HG02885 (cell line): ENCODE results near the gene SKP1.

ENCODE experiments used
- ATAC-seq: cut with Tn5 transposase; IDR thresholded peaks from one replicate; pipeline ENCODE4 v1.9.1; 2021; ENCODE audit warnings: mild to moderate bottlenecking; ENCODE audit not compliant: unreplicated experiment, poor library complexity

The SKP1 gene

DNA sequence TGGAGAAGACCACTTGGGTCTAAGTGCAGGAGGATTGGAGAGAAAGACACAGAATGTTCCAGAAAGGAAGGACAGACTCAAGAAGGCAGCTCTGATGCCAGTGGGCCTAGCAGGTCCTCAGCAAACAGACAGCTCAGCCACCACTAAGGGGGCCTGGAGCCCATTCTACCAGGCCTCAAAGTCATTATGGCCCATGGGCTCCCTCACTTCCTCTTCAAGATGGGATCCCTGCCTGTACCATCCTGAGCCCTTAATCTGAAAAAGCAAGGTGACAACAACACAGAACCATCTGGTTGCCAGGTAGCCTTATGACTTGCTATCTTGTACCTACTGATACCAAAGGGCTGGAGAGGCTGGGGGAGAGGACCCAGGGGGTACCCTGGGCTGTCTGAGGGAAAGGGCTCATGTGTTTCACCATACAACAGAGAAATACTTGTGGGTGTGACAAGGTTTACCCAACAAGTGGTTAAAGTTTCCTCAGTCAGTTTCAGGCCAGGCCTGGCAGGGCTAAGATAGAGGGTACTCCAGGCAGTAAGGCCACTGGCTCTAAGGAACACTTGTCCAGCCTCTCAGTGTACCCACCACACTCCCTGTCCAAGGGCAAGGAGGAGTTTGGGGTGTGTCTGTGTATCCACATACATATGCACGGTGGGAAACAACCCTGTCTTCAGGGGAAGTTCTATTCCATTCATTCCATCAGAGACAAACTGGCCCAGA lies 31.6 kb downstream of the SKP1 start:
- ATAC-seq = no peak

DNA sequence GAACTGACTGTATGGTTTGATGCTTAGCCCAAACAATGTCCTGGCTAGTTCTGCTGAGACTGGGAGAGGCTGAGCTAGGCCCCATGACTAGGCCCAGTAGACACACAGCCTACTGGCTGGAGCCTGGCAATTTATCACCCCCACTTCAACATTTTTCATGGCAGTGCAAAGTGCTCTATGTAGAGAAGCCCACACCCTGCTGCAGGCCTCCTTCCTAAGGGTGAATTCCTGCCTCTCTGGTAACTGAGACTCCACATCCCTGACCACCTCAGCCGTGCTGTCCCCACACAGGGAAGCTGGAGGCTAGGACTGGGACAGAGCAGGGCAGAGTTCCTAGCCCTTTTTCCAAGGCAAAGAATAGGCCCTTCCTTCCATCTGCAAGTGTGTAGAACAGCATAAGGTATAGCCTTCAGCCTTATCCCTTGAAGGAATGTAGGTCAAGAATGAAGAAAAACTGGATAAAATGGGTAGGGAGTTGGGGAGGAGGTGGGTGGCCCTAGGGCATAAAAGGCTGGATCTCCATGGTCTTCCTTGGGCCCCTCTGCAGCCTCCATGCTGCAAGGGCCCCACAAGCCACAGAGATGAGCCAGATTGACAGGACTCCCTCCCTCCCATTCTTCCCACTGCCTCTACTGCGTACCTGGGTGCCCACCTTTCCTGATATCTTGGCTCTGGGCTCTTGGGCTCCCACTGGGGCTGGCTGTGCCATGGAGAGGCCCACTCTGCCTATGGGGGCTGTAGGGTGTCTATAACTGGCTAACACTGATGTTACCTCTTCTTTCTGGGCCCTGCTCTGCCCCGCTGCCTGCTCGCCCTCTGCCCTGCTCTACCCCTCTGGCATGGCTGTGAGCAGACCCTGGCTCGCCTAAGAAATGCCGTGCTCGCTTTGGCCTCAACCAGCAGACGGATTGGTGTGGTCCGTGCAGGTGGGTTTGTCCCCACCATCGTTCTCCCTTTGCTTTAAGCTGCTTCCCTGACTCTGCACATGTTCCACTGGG lies 32.5 kb downstream of the SKP1 start:
- no peak for ATAC-seq

DNA sequence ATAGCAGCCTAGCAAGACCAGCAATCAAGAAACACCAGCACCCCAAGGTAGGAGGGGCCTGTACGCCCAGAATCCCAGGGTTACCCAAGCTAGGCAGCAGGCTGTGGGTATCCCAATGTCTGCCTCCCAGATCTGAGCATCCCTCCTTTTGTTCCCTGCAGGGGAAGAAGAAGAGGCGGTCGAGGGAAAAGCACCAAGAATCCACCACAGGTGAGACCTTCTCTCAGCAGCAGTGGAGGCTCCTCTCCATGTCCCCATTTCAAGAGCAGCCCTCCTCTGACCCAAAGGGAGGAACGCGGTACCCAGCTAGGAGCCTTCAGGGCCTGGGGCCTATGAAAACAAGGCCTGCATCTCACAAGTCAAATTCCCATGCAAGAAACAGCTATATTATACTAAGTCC lies 33.3 kb downstream of the SKP1 start:
- no peak for ATAC-seq

DNA sequence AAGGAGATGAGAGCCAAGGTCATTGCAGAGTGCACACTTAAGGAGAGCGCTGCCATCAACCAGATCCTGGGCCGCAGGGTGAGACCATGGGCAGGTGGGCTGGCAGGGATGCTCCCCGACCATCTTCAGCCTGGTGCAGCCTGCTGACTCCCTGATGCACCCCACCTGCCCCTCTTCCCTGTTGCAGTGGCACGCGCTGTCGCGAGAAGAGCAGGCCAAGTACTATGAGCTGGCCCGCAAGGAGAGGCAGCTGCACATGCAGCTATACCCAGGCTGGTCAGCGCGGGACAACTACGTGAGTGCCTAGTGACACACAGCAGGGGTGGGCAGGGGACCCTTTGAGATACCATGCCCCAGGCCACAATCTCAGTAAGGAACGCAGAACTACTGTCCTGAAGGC lies 33.9 kb downstream of the SKP1 start:
- no peak for ATAC-seq

DNA sequence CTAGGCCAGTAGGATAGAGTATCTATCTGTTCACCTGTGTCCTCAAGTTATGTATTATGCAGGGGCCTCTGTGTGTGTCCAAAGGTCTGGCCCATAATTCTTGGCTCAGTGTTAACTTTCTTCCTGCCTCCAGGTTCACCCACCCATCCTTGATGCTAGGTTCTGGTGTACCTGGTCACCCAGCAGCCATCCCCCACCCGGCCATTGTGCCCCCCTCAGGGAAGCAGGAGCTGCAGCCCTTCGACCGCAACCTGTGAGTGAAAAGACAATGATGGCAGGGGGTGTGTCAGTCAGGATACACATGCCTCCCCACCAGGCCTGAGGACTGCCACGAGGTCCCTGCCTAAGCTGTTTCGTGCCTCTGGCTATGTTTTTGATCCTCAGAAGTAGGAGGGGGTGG lies 34.7 kb downstream of the SKP1 start:
- ATAC-seq = no peak

DNA sequence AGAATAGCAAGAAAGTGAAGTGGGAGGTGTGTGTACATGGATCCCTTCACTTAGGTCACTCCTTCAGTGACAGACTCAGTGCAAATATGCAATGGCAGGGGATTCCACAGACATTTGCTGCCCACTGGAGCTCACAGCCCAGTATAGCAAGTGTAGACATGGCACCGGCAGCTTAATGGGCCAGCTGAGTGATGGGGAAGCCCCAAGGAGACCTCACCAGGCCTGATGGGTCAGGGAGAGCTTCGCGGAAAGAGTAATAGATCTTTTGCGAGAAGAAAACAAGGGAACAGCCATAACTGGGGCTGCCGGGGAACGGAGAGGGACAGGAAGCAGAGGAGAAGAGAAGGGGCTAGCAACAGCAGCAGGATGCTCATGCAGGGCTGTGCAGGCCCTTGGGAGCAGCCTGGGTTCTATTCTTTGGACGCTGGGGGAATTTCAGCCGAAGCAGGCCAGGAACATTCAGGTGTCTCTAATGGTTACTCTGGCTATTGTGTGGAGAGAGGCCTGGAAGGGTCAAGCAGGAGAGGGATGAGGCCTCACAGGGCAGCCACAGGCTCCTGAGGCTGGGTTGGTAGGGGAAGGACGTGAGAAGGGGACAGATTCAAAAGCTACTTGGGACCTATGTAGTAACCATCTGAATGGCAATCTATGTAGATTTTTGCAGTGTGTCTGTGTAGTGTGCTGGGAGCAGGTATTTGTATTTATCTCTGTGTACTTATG lies 35.3 kb downstream of the SKP1 start:
- no peak for ATAC-seq

DNA sequence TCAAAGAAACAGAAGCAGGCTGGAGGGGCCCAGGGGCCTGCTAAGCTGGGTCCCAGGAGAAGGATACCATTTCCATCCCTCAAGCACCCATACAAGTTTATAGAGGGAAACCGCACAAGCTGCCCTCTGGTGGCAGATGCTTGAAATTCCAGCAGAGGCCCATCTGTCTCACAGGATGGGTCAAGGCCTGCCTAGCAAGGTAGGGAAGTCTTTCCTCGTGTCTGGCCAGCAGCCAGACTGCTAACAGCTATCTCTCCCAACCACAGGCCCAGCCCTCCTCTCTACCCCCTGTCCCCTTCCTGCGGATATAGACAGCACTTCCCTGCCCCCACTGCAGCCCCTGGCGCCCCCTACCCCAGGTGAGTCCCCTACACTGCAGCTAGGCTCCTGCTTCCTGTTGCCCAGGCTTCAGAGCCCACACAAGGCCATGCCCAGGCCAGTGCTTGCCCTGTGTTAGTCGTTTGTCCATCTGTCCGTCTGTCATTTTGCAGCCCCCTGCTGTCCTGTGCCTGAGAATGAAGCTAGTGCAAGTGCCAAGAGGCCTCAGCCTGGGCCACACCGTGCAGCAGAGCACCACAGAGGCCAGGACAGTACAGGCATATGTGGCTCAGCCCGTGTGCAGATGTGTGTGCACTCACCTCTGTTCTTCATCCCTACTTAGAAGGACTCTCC lies 36.1 kb downstream of the SKP1 start:
- peak; percentile 38 for ATAC-seq

- no peak for ATAC-seq
These were observed 36.8 kb downstream of the SKP1 start for GRCh38 chr5:134139891-134140469.

DNA sequence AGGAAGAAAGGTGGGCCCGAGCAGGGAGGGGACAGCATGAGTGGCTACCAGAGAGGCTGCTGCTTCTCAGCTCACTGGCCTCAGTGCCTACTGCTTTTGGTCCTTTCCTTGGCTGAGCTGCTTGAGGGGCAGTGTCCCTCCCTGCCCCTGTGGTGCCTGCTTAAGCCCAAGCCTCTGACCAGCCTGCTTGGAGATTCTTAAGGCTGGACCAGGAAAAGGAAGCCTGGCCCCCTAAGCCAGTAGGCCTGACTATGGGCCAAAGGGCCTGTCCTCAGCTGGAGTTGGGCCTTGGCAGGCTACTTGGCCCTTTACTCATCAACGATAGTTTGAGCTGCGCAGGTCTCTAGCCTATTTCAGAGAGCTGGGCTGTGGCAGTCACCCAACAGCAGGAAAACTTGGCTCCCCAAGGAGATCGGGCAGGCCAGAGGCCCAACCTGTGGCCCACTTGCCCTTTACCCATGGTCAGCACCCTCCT lies 37.3 kb downstream of the SKP1 start:
- ATAC-seq = no peak

- ATAC-seq = peak; percentile 83
These were observed 38.1 kb downstream of the SKP1 start for GRCh38 chr5:134138416-134139376.

GRCh38 chr5:134136771-134137170 lies 40.0 kb downstream of the SKP1 start:
- no peak for ATAC-seq

GRCh38 chr5:134136221-134136631 lies 40.5 kb downstream of the SKP1 start:
- no peak for ATAC-seq

- ATAC-seq = no peak
These were observed 41.6 kb downstream of the SKP1 start for GRCh38 chr5:134135091-134135655.

DNA sequence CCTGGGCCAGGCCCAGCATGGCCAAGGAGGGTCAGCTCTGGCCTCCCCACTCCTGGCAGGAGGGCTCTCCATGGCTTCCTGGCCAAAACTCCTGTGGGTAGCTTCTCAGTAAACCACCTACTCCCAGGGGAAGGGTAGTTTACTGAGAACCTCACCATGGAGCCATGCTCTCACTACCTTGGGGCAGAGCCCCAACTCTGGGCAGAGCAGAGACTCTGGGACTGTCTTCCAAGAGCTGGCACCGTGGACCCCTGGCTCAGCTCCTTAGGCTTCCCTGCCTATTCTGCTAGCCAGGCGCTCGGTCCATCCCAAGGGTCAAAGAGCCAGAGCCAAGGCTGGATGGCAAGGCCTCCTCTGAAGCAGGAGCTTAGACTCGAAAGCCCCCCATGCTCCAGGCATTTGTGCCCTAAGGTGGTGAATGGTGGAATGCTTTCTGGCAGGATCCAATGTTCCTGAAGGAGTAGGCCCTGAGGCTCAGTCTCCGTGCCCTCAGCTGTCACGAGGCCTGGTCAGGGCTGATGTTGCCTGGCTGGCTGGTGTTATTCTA lies 42.7 kb downstream of the SKP1 start:
- ATAC-seq = no peak

GRCh38 chr5:134133188-134133994 lies 43.4 kb downstream of the SKP1 start:
- ATAC-seq = no peak

GRCh38 chr5:134132372-134133187 lies 44.2 kb downstream of the SKP1 start:
- peak; percentile 72 for ATAC-seq
